NCI-H128 (cell line): ENCODE measurements around the gene NAGA.
"Not testable (repeated sequence)": the region's sequence is repeated elsewhere in the genome, so short reads cannot be mapped to it uniquely, and the experiment has no call there.

Source experiments
- DNase-seq: peaks from one replicate; lab custom pipeline; 2025; ENCODE audit not compliant: unreplicated experiment; lab: John Stamatoyannopoulos, UW

Gene NAGA

GRCh38 chr22:42076764-42077485 lies 6.3 kb upstream of the NAGA start:
- no peak for DNase-seq

DNA sequence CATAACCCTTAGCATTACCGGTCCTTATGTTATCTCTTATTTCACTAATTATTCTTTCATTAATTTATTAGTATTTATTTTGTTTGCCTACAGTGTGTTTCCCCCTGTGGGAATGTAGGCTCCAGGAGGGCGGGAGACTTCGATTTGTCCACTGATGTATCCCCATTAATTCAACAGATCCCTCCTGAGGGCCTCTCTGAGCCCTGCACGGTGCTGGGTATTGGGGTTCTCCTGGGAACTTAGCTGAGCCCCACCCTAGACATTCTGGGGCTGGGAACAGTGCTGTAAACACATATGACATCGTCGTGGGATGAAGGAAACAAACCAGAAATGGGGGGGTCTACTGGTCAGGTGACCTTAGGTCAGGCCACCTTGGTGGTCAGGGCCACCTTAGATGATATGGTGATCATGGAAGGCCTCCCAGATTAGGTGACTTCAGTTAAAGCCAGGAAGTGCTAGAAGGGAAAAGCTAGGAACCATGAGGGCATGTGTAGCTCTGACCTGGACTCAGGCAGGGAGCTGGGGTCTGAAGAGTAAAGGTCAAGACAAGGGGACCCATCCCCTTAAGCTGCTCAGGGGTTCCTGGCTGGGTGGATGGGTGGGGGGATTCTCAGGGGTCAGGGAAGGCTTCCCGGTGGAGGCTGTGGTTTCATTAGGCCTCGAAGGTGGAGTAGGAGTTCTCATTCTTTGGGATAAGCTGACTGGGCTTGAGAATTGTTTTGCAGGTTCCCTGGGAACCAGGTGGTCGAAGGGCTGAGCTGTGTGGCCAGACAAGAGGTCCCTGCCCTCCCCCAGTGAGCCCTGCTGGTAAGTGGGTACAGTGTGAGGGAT lies 4.4 kb upstream of the NAGA start:
- DNase-seq = no peak

GRCh38 chr22:42074132-42074811 lies 3.7 kb upstream of the NAGA start, which contains the start of gene PHETA2:
Gene PHETA2, plus strand, starts transcription at chr22:42074248. Its CDS starts 3,046 bp downstream, at chr22:42077294.
- no peak for DNase-seq

GRCh38 chr22:42073621-42074041 lies 3.0 kb upstream of the NAGA start:
- DNase-seq = no peak

DNA sequence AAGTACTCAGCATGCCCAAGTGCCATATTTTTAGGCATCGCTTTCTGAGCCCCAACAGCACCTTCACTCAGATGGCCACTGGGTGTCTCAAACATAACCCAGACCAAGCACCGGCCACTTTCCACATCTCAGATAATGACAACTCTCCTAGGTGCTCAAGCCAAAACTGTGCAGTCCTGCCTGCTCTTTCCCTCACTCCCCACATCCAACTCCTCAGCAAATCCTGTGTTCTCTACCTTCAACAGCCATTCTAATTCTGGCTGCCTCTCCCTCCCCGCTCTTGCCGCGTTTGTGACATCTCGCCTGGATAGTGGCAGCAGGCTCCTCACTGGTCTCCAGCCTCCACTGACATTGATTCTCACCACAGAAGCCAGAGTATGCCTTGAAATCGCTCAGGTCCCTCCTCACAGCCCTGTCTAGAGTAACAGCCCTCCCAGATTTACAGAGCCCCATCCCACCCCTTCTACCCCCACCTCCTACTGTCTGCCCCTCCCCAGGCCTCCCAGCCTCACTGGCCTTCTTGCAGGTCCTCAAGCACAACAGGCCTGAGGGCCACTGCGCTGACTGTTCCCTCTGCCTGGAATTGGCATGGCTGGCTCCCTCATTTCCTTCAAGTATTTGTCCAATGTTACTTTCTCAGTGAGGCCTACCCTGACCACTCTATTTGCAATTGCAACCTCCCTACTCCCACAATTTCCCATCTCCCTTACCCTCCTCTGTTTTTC lies 2.2 kb upstream of the NAGA start:
- DNase-seq = no peak

DNA sequence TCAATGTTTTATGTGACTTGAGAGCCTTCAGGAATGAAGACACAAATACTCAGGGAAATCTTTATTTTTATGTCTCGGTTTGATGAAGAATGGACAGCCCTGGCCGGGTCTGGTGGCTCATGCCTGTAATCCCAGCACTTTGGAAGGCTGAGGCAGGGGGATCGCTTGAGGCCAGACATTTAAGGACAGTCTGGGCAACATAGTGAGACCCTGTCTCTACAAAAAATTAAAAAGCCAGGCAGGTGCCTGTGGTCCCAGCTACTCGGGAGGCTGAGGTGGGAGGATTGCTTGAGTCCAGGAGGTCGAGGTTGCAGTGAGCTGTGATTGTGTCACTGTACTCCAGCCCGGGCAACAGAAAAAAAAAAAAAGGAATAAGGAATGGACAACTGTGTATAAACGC lies 896 bp upstream of the NAGA start:
- not testable (repeated sequence) for DNase-seq

DNA sequence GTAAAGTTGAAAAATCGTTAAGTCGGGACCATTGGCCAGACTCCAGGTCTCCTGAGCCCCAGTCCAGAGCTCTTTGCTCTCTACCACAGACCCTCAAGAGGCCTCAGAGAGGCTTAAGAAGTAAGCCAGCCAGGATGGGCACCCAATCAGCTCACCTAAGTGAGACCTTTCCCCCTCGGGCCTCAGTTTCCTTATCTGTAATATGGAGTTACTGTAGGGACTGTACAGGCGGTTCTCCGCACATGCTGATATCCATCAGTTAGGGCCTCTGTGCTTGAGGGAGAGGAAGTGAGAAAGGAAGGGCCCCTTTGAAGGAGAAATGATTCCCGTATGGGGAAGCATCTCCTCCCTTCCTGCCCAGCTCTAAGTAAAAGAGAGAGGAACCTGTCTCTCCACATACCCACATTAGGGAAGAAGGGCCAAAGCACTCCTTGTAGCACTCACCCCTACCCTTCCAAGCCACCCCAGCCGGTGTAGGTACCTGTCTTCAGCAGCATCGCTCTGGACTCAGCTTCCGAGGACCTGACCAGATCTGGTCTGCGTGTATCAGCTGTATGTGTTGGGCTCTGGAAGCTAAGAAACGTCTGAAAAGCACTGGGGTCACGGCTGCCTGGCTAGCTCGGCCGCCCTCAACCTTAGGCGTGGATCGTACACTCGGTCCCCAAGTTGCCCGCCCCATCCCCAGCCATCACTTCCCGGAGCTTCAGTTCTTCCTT lies 653 bp downstream of the NAGA start:
- no peak for DNase-seq

DNA sequence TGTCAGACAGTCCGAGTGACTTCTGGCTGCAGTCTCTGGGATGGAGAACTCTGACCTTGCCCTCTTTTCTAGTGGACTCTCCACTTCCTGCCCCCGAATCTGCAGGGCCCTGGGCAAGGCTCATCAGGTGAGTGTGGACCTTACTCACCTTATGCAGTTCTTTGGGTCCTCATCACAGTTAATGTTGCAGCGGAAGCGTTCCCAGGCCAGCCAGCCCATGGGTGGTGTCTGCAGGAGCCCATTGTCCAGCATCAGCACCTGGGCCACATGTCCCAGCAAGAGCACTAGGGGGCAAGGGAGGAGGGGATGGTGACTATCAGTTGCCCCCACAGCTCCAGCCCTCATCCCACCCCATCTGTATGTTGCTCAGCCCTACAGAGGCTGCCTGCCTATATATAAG lies 2.3 kb downstream of the NAGA start:
- DNase-seq = no peak

DNA sequence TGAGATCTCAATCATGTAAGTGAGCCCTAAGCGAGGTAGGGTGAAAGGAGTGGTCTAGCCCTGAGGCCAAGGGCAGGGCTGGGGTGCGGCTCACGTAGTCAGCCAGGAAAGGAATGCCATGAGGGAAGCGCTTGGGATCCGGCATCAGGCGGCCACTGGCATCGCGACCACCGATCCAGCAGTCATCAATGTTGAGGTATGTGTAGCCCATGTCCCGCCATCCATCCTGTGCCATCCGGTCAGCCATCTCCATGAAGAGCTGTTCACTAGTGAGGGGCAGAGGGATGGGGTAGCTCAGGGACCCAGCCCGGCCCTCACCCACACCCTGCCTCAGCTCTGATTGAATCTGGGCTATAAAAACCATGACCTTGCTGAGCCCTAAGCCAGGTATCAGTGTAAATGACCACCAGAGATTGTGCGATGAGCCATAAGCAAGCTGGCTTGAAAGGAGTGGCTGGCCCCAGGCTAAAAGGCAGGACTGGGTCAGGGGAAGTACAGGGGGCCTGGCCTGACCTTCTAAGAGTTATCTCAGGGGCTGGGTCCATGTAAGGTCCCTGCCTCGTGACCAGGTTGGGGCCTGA lies 2.9 kb downstream of the NAGA start:
- no peak for DNase-seq

DNA sequence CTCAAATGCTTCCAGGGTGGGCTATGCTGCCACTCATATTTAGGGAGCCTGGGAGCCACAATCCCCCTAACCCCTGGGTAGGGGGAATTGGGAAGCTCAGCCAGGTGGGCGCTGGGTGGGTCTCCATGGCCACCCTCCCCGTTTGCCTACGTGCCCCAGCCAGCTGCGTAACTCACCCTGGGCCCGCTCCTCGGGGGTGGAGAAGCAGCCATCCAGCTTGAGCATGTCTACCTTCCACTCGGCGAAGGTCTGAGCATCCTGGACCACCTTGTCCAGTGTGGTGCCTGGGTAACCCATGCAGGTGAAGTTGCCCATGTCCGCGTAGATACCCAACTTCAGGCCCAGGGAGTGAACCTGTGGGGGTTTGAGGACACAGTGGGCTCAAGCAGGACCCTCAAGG lies 3.7 kb downstream of the NAGA start:
- DNase-seq = no peak

- DNase-seq = no peak
Observed at GRCh38 chr22:42066126-42066761, 4.4 kb downstream of the NAGA start.

- no peak for DNase-seq
Observed at GRCh38 chr22:42065438-42066125, 5.0 kb downstream of the NAGA start.

DNA sequence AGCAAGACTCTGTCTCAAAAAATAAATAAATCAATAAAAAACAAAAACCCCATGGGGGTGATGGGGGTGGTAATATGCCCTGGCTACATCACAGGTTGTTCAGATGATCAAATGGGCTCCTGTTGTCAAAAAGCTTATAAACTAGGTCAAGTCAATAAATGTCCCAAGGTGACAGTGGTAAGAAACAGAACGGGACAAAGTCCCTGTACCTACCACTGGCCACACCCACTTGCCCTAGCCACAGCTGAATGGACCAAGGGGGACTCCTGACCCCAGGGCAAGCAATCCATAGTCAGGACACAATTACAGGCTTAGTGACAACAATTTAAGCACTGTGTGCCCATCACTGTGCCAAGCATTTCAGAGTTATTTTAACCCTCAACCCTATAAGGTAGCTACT lies 6.0 kb downstream of the NAGA start:
- DNase-seq = no peak

DNA sequence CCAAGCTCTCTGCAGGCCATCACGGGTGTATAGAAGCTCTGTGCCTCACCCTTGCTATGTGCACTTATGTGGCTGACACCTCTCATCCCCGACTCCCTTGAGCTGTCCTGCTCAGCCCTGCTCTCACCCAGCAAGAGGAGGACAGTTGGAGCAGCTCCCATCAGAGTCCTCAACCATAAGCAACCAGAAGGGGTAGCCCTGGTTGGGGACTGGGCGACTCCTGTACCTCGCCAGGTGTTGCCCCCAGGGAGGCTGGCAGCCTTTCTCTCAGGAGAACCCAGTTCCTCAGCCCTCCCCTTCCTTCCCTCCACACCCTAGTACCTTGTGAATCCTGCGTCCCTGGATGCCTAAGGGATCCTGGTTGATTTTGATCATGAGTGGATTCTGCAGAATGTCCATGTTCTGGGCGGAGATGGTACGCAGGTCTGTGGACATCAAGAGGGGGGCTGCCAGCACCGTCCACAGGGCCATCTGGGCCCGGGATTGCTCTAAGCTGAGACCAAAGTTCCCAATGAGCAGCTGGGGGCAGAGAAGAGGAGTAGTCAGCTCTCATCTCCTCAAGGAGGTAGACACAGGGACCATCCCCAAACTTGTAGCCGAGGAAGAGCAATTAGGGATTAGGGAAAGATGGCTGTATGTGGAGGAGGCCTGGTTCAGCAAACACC lies 8.0 kb downstream of the NAGA start:
- DNase-seq = no peak

DNA sequence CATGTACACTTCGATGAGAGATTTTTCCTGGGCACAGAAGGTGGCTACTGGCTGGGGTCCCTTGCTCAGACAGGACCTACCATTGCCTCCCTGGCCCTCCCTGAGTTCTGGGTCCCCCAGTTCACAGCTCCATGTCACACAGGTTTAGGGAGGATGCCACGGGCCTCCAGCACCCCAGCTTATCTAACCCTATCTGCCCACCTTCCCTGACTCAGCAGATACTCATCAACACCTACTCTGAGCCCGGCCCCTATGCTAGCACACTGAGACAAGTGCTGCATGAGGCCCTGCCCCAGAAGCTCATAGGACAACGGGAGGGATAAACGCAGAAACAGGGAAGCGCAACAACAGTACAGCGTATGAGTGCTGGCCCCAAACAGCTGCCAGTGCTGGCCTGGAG lies 9.6 kb downstream of the NAGA start:
- DNase-seq = no peak

DNA sequence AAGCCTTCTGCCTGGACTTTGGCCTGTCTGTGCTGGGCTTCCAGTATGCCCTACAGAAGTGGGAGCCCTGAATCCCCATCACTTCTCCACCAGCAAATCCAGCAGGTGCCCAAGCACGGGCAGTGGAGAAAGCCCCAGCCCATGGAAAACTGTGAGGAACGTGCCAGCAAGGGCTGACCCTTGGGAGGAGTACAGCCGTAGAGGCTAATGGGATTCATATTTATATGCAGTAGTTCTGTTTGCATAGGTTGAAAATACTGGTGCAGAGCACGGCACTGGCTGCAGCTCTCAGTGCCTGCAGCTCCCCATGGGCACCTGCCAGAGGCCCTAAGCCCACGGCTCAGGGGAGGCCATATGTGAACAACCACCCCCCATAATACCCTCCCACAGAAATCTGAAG lies 10.1 kb downstream of the NAGA start:
- DNase-seq = no peak

DNA sequence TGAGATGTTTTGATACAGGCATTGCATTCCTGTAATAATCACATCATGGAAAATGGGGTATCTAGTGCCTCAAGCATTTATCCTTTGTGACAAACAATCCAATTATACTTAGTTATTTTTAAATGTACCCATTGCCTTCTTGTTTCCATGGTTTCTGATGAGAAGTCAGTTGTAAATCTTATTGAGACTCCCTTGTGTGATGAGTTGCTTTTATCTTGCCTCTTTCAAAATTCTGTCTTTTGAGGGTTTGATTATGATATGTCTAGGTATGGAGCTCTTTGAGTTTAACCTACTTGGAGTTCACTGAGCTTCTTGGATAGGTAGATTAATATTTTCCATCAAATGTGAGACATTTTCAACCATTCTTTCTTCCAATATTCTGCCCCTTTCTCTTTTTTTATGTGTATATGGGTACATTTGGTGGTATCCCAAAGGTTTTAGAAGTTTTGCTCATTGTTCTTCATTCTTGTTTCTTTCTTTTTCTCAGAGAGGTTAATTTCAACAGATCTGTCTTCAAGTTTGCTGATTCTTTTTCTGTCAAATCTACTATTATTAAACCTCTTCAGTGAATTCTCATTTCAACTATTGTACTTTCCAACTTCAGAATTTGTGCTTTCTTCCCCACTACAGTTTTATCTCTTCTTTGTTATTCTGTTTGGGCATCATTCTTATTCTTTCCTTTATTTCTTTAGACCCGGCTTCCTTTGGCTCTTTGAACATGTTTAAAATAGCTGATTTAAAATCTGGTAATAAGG lies 13.7 kb downstream of the NAGA start:
- DNase-seq = no peak

GRCh38 chr22:42052765-42053164 lies 17.8 kb downstream of the NAGA start:
- DNase-seq = no peak
